ENCODE measurements around the gene MYRFL.

GRCh38 chr12:69810870-69811498 is 14.0 kb upstream of the MYRFL start:
- TF ChIP-seq KDM4A (IDR thresholded peaks at IDR 0.05; ENCODE audit: low read depth, low read length, severe bottlenecking) (no peak), CHD1 (IDR thresholded peaks at IDR 0.05; ENCODE audit: low read depth, low read length) (no peak), KDM1A (IDR thresholded peaks at IDR 0.05; ENCODE audit: borderline replicate concordance, low read length) (no peak), SP1 (IDR thresholded peaks at IDR 0.05; ENCODE audit: low read depth, low read length) (no peak), EP300 (IDR thresholded peaks at IDR 0.05; ENCODE audit: borderline replicate concordance in 1 of 2, low read depth in 2 of 2, low read length in 2 of 2) (no peak), CTCF (IDR thresholded peaks at IDR 0.05; ENCODE audit: control extremely low read depth in 1 of 3, insufficient read depth in 1 of 3, low read depth in 1 of 3, low read length in 3 of 3) (no peak)
